ENCODE results near the gene AK1. TPM values are rescaled to one million over a fixed set of nuclear protein-coding genes. Genes with fewer than 3 reads are reported as not detected.
"Not testable (repeated sequence)": the region's sequence is repeated elsewhere in the genome, so short reads cannot be mapped to it uniquely, and the experiment has no call there.

The AK1 gene
- polyA plus RNA-seq, 10 donors: 607 to 1,079 (median 1,015) TPM

GRCh38 chr9:127885508-127886281, 8.2 kb upstream of the AK1 start:
- DNase-seq: no peak

GRCh38 chr9:127884976-127885490, 7.6 kb upstream of the AK1 start:
- no peak for DNase-seq

- peak in 1 of 3 donors; percentile 44 for DNase-seq
Observed at GRCh38 chr9:127884427-127884911, 7.0 kb upstream of the AK1 start.

GRCh38 chr9:127883959-127884358, 6.5 kb upstream of the AK1 start:
- no peak for DNase-seq

- not testable (repeated sequence) for DNase-seq
Observed at GRCh38 chr9:127881715-127882114, 4.2 kb upstream of the AK1 start.

GRCh38 chr9:127880143-127880542, 2.7 kb upstream of the AK1 start:
- DNase-seq: no peak

- DNase-seq: no peak
Observed at GRCh38 chr9:127878652-127879390, 1.3 kb upstream of the AK1 start.

GRCh38 chr9:127878001-127878651, 651 bp upstream of the AK1 start:
- no peak for DNase-seq

GRCh38 chr9:127876764-127877562, 512 bp downstream of the AK1 start:
- peak in 1 of 3 donors; percentile 52 for DNase-seq

GRCh38 chr9:127876026-127876763, 1.3 kb downstream of the AK1 start:
- DNase-seq: peak; percentile 40 to 62 (median 51)

GRCh38 chr9:127875306-127875966, 2.0 kb downstream of the AK1 start:
- no peak for DNase-seq

GRCh38 chr9:127874301-127875221, 2.9 kb downstream of the AK1 start:
- DNase-seq: no peak

- peak; percentile 69 to 72 (median 71) for DNase-seq
Observed at GRCh38 chr9:127873886-127874285, 3.6 kb downstream of the AK1 start.

- DNase-seq: peak in 1 of 3 donors; percentile 52
Observed at GRCh38 chr9:127873223-127873691, 4.2 kb downstream of the AK1 start.

- no peak for DNase-seq
Observed at GRCh38 chr9:127872369-127873222, 4.9 kb downstream of the AK1 start.

- DNase-seq: no peak
Observed at GRCh38 chr9:127871531-127871930, 5.9 kb downstream of the AK1 start.

- no peak for DNase-seq
Observed at GRCh38 chr9:127870887-127871286, 6.6 kb downstream of the AK1 start.

- not testable (repeated sequence) for DNase-seq
Observed at GRCh38 chr9:127870153-127870491, 7.4 kb downstream of the AK1 start.

All from muscle of back (tissue), 11 donors.